Stomach (tissue), 9 donors: ENCODE results near the gene CDH7. TPM values are rescaled to one million over a fixed set of nuclear protein-coding genes. Genes with fewer than 3 reads are reported as not detected.

Source experiments
- DNase-seq, 2 donors: peaks; one replicate each; pipeline versions ENCODE4 v3.0.0 to v3.0.0-alpha.2; 2013 to 2019
- H3K27ac ChIP-seq, 5 donors: fragments of 200-600 bp in 4 of 5; sonication (generic) in 4 of 5; one replicate each; pipeline ENCODE4 v1.5.1; 2013 to 2019; ENCODE audit warnings: mild to moderate bottlenecking in 1 of 5, moderate library complexity in 1 of 5
- H3K27me3 ChIP-seq, 3 donors: fragments of 200-600 bp; sonication (generic); one replicate each; pipeline ENCODE4 v1.5.1; 2017 to 2019; ENCODE audit warnings: mixed run types in 1 of 3
- H3K36me3 ChIP-seq, 4 donors: fragments of 200-600 bp; sonication (generic); 1 replicate in 3 of 4; 2 replicates in 1 of 4; pipeline ENCODE4 v1.5.1; 2016 to 2019
- H3K4me1 ChIP-seq, 4 donors: fragments of 200-600 bp; sonication (generic); one replicate each; pipeline ENCODE4 v1.5.1; 2016 to 2019
- H3K4me3 ChIP-seq, 4 donors: fragments of 200-600 bp; sonication (generic) in 3 of 4; one replicate each; pipeline ENCODE4 v1.5.1; 2016 to 2019; ENCODE audit warnings: mild to moderate bottlenecking in 1 of 4
- H3K9me3 ChIP-seq, 4 donors: fragments of 200-600 bp; sonication (generic); one replicate each; pipeline ENCODE4 v1.5.1; 2016 to 2019
- EP300 ChIP-seq: sonication (generic); formaldehyde crosslinking; IDR thresholded peaks from one replicate; pipeline ENCODE4 v1.6.1; 2017; ENCODE audit warnings: antibody characterized with exemption
- POLR2A ChIP-seq, 4 donors: fragments of 450-650 bp; IDR thresholded peaks; one replicate each; pipeline ENCODE4 v1.6.1; 2016; ENCODE audit warnings: antibody characterized with exemption in 4 of 4, control low read depth in 2 of 4, mild to moderate bottlenecking in 1 of 4, moderate library complexity in 1 of 4
- POLR2AphosphoS5 ChIP-seq, 3 donors: sonication (generic); formaldehyde crosslinking; IDR thresholded peaks; one replicate each; pipeline ENCODE4 v1.6.1; 2016; ENCODE audit warnings: antibody characterized with exemption in 3 of 3
- WGBS, 5 donors: extraction: QIAGEN DNeasy Blood & Tissue Kit in 3 of 5; methylation state at CpG; one replicate each; pipeline versions ENCODE4 v1.1.5 to v1.1.7; 2013 to 2018; 5-methylcytosine and 5-hydroxymethylcytosine counted together
- intact Hi-C: fragments of 100-400 bp; cut with DNase I; formaldehyde crosslinking; loops from one replicate; pipeline ENCODE4 v1.15.1; 2023; ENCODE audit warnings: low total_unique reads
- polyA plus RNA-seq, 3 donors: library from polyadenylated mRNA; stranded (reverse); fragments of 200-250 nt; gene quantifications; one replicate each; pipeline ENCODE4 v1.2.3, GENCODE V29; 2013
- total RNA-seq, 5 donors: library from RNA; depleted of rRNA; stranded (reverse); fragments of >200 nt; gene quantifications; one replicate each; pipeline versions ENCODE4 v1.1.0 to v1.2.3, GENCODE V29; 2014 to 2016
- TF ChIP-seq, protein P1 (sequence below), 7 experiments: fragments of 450-650 bp in 4 of 7; fragments of 200-600 bp in 3 of 7; sonication (generic) in 3 of 7; IDR thresholded peaks; one replicate each; pipeline ENCODE4 v1.5.1; 2016 to 2019; ENCODE audit warnings: antibody characterized with exemption in 7 of 7, control low read depth in 2 of 7, mild to moderate bottlenecking in 1 of 7
- donor health status: healthy with polysubstance abuse.
- donor health status: Bipolar disorder and iron deficiency.
- donor health status: healthy.

Gene CDH7
- total and polyA plus RNA-seq, 8 donors: under 0.01 TPM; not detected in 7

DNA sequence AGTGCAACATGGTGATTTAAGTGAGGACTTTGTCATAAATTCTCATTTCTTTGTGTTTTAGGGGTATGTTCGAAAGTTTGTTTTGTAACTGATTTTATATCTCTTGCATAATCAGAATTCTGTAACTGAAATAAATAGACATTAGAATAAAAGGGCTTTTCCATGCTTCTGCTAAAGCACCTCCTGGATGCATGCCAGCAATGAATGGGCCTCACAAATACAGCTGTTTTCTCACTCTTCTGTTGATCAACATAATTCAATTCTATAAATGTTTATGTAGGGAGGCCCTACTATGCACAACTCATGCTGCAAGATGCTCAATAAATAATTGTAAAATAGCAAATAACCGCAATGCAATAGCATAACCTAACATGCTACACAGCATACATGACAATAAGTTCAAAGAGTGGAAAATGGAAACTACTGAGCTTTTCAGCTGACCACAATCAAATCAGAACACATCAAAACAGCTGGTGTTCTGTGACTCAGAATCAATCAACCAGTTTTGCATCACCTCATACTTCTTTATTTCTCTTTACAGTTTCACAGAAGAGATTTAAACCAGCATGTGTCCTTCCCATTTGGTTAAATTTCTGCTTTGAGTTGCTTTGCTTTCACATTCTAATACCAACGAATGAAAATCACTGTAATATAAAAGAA is 11.0 kb downstream of the CDH7 start:
- intact Hi-C loops: no loop called here
- H3K36me3 ChIP-seq: no peaks in the 10 kb centered on the region
- no peaks in the 10 kb centered on the region for H3K4me1 ChIP-seq
- 53 to 61% (median 58%) methylated on average over 3 of the region's 3 CpGs for WGBS, 5 donors
- no peak for DNase-seq
- H3K27ac ChIP-seq: no peak overlapping the region
- TF ChIP-seq EP300 (no peak), POLR2AphosphoS5 (IDR thresholded peaks at IDR 0.05) (no peak), POLR2A (IDR thresholded peaks at IDR 0.05) (no peak)
- TF ChIP-seq, protein P1, sequence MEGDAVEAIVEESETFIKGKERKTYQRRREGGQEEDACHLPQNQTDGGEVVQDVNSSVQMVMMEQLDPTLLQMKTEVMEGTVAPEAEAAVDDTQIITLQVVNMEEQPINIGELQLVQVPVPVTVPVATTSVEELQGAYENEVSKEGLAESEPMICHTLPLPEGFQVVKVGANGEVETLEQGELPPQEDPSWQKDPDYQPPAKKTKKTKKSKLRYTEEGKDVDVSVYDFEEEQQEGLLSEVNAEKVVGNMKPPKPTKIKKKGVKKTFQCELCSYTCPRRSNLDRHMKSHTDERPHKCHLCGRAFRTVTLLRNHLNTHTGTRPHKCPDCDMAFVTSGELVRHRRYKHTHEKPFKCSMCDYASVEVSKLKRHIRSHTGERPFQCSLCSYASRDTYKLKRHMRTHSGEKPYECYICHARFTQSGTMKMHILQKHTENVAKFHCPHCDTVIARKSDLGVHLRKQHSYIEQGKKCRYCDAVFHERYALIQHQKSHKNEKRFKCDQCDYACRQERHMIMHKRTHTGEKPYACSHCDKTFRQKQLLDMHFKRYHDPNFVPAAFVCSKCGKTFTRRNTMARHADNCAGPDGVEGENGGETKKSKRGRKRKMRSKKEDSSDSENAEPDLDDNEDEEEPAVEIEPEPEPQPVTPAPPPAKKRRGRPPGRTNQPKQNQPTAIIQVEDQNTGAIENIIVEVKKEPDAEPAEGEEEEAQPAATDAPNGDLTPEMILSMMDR (IDR thresholded peaks at IDR 0.05): no peak
- no peaks in the 10 kb centered on the region for H3K9me3 ChIP-seq
- H3K27me3 ChIP-seq: no peaks in the 10 kb centered on the region
- no peak overlapping the region for H3K4me3 ChIP-seq

DNA sequence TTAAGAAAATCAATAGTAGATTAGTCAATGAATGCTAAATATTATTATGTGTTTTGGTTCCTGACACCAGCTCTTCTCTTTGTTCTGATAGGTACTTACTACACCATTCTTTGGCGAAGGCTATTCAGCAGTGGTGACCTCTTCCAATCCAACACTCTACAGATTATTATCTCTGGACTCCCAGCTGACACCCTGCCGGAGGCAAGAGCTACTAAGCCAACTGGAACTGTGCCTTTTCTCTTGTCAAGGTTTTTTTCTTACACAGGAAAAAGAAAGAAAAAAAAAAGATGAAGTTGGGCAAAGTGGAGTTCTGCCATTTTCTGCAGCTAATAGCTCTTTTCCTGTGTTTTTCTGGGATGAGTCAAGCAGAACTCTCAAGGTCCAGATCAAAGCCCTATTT is 11.7 kb downstream of the CDH7 start:
- intact Hi-C loops: no loop called here
- Histone ChIP-seq H3K4me1 (no peaks in the 10 kb centered on the region), H3K27ac (no peak overlapping the region), H3K36me3 (no peaks in the 10 kb centered on the region), H3K9me3 (no peaks in the 10 kb centered on the region), H3K4me3 (no peak overlapping the region), H3K27me3 (no peaks in the 10 kb centered on the region)
- TF ChIP-seq, protein P1 (IDR thresholded peaks at IDR 0.05): no peak
- no peak for TF ChIP-seq POLR2A (IDR thresholded peaks at IDR 0.05)
- DNase-seq: no peak
- 57 to 74% (median 72%) methylated on average over 2 of the region's 2 CpGs for WGBS, 5 donors

DNA sequence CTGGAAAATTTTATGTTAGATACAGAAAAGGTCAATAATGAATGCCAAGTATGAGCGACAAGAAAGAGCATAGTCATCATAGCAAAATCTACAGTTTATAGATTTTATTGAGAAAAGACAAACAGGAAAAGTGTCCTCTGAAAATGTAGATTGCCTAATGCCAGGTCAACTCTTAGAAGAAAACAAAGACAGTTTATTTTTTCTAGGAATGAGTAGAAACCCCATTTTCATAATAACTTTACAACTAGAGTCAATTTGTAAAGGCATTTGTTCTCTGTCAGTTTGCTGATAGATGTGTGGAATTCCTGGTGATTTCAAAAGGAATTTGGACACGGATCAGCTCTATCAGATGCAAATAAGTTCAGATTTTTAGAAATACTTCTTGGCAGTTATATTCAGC is 16.6 kb downstream of the CDH7 start:
- H3K4me1 ChIP-seq: no peaks in the 10 kb centered on the region
- no peak for TF ChIP-seq EP300
- no peak for TF ChIP-seq POLR2AphosphoS5 (IDR thresholded peaks at IDR 0.05)
- TF ChIP-seq, protein P1 (IDR thresholded peaks at IDR 0.05): no peak
- no peak for TF ChIP-seq POLR2A (IDR thresholded peaks at IDR 0.05)
- no peaks in the 10 kb centered on the region for H3K27me3 ChIP-seq
- no peaks in the 10 kb centered on the region for H3K9me3 ChIP-seq
- H3K27ac ChIP-seq: no peak overlapping the region
- H3K36me3 ChIP-seq: no peaks in the 10 kb centered on the region
- WGBS, 5 donors: 45 to 60% (median 48%) methylated on average over 2 of the region's 2 CpGs
- no peak overlapping the region for H3K4me3 ChIP-seq
- intact Hi-C loops: no loop called here
- DNase-seq: no peak

DNA sequence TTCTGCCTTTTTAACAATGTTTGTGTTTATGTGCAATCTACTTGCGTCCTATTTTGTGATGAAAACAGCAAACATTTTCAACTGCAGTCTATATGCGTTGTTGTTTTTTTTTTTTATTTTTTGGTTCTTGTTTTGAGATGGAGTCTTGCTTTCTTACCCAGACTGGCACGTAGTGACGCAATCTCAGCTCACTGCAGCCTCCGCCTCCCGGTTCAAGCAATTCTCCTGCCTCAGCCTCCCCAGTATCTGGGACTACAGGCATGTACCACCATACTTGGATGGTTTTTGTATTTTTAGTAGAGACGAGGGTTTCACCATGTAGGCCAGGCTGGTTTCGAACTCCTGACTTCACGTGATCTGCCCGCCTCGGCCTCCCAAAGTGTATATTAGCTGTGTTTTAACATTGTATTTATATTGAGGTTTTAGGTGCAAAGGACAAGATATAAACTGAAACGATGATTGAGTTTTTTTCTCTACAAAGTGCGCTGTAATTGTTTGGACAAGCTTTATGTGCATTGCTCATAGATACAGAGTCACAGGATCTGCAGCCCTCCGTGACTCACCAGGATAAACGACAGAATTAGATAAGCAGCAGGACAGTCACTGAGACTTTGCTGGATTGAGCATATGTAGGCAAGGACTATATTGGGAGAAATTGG is 17.4 kb downstream of the CDH7 start:
- intact Hi-C loops: no loop called here
- WGBS, 5 donors: 73 to 78% (median 75%) methylated on average over 15 of the region's 15 CpGs
- TF ChIP-seq, protein P1 (IDR thresholded peaks at IDR 0.05): no peak
- TF ChIP-seq POLR2A (IDR thresholded peaks at IDR 0.05) (no peak), EP300 (no peak), POLR2AphosphoS5 (IDR thresholded peaks at IDR 0.05) (no peak)
- Histone ChIP-seq H3K27ac (no peak overlapping the region), H3K4me1 (no peaks in the 10 kb centered on the region), H3K4me3 (no peak overlapping the region), H3K9me3 (no peaks in the 10 kb centered on the region), H3K36me3 (no peaks in the 10 kb centered on the region), H3K27me3 (no peaks in the 10 kb centered on the region)
- DNase-seq: no peak
